Testis (tissue), 2 donors: ENCODE results near the gene KAT7.

Experiments used
- CTCF ChIP-seq, 3 experiments: fragments of 450-650 bp in 2 of 3; fragments of 200-600 bp in 1 of 3; sonication (generic) in 1 of 3; IDR thresholded peaks; one replicate each; pipeline ENCODE4 v1.5.1; 2016 to 2019; ENCODE audit warnings: antibody characterized with exemption in 3 of 3, mild to moderate bottlenecking in 2 of 3, moderate library complexity in 1 of 3
- POLR2A ChIP-seq: fragments of 450-650 bp; IDR thresholded peaks from one replicate; pipeline ENCODE4 v1.6.1; 2017; ENCODE audit warnings: antibody characterized with exemption, mild to moderate bottlenecking, moderate library complexity

DNA sequence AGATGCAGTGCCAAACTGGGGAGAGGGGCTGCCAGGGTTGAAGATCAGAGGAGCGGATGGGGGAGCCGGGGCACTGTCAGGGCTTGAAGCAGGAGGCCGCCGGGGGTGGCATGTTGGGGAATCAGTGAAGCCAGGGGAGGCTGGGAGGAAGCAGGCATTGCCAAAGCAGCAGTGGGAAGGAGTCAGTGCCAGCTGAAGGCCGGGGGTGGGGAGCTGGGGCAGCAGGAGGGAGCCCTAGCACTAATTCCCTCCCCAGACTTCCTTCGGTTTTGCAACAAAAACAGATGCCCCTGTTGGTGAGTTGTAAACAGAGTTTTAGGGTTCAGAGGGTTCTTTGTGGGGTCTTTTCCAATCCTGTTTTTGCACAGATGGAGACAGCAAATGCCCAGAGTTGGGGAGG is 70.3 kb downstream of the KAT7 start:
- TF ChIP-seq CTCF (IDR thresholded peaks at IDR 0.05): no peak
- TF ChIP-seq POLR2A: no peak
